A673 (cell line): ENCODE measurements around the gene SUGP2.

ENCODE experiments used
- EZH2 ChIP-seq: fragments of 200-600 bp; sonication (generic); IDR thresholded peaks from 2 replicates; pipeline ENCODE4 v1.6.1; 2017; ENCODE audit warnings: borderline replicate concordance, low read depth, mild to moderate bottlenecking, mixed read lengths, antibody characterized with exemption, low read length; ENCODE audit not compliant: poor library complexity, severe bottlenecking
- TF ChIP-seq, protein P1 (sequence below): fragments of 300-800, 200-600 bp; sonication (generic); conservative IDR thresholded peaks from 2 replicates; pipeline ENCODE4 v1.5.1; 2017; ENCODE audit warnings: low read depth, mild to moderate bottlenecking, antibody characterized with exemption, low read length, moderate library complexity, mixed read lengths

DNA sequence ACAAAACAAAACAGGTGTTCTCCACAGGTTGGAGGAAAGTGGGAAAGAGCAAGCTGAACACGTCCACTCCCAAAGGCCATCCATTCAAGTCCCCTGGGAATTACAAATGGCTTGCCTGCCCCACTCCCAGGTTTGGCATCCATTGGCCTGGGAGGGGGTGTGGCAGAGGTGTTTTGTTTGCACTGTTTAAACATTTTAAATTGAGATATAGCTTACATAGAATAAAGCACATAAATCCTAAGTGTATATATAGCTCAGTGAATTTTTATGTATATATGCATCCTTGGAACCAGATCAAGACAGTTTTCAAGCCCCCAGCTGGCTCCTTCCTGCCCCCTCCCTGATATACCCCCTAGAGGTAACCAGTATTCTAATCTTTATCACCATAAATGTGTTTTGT, 43.2 kb upstream of the SUGP2 start:
- TF ChIP-seq, protein P1, sequence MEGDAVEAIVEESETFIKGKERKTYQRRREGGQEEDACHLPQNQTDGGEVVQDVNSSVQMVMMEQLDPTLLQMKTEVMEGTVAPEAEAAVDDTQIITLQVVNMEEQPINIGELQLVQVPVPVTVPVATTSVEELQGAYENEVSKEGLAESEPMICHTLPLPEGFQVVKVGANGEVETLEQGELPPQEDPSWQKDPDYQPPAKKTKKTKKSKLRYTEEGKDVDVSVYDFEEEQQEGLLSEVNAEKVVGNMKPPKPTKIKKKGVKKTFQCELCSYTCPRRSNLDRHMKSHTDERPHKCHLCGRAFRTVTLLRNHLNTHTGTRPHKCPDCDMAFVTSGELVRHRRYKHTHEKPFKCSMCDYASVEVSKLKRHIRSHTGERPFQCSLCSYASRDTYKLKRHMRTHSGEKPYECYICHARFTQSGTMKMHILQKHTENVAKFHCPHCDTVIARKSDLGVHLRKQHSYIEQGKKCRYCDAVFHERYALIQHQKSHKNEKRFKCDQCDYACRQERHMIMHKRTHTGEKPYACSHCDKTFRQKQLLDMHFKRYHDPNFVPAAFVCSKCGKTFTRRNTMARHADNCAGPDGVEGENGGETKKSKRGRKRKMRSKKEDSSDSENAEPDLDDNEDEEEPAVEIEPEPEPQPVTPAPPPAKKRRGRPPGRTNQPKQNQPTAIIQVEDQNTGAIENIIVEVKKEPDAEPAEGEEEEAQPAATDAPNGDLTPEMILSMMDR, result no peak
- no peak for TF ChIP-seq EZH2
